Activated CD8-positive, alpha-beta T cell treated with anti-CD3 and anti-CD28 coated beads for 36 hours (primary cell): ENCODE data around the gene AGR2. TPM values are rescaled to one million over a fixed set of nuclear protein-coding genes. Genes with fewer than 3 reads are reported as not detected.

Experiments used
- ATAC-seq: fragments of 200-7000 bp; cut with Tn5 transposase; one replicate; pipeline ENCODE4 v1.10.0; 2021; ENCODE audit warnings: mild to moderate bottlenecking, moderate library complexity
- CTCF ChIA-PET: fragments of 350-600 bp; sonication (Branson Sonifier 250); formaldehyde crosslinking; loops from one replicate; lab custom pipeline; 2021; ENCODE audit warnings: antibody characterized with exemption; lab: Charles Lee
- POLR2A ChIA-PET: fragments of 350-600 bp; sonication (Branson Sonifier 250); formaldehyde crosslinking; loops from one replicate; lab custom pipeline; 2021; ENCODE audit warnings: antibody characterized with exemption; lab: Charles Lee
- DNase-seq: peaks from one replicate; pipeline ENCODE4 v3.0.0-alpha.2; 2020
- H3K27ac Mint-ChIP-seq: one replicate; pipeline ENCODE4 v1.8.0; 2021; ENCODE audit warnings: mild to moderate bottlenecking, mixed read lengths
- H3K27me3 Mint-ChIP-seq: one replicate; pipeline ENCODE4 v1.8.0; 2021; ENCODE audit warnings: mixed read lengths
- H3K36me3 Mint-ChIP-seq: one replicate; pipeline ENCODE4 v1.8.0; 2021; ENCODE audit warnings: low read depth, mixed read lengths
- H3K4me1 Mint-ChIP-seq: one replicate; pipeline ENCODE4 v1.8.0; 2021; ENCODE audit warnings: low read depth, mixed read lengths
- H3K4me3 Mint-ChIP-seq: one replicate; pipeline ENCODE4 v1.8.0; 2021; ENCODE audit warnings: mild to moderate bottlenecking, moderate library complexity, mixed read lengths
- H3K9me3 Mint-ChIP-seq: one replicate; pipeline ENCODE4 v1.8.0; 2021; ENCODE audit warnings: mixed read lengths
- intact Hi-C: fragments of 100-400 bp; cut with micrococcal nuclease; formaldehyde crosslinking; loops from one replicate; pipeline ENCODE4 v1.10.0; 2022
- total RNA-seq, 2 experiments: library from RNA; stranded (reverse); gene quantifications; one replicate each; pipeline ENCODE4 v1.2.3, GENCODE V29; 2021
- TF ChIP-seq, protein P1 (sequence below): fragments of 200-600 bp; IDR thresholded peaks from one replicate; pipeline ENCODE4 v1.8.0; 2022; ENCODE audit warnings: antibody characterized with exemption, mild to moderate bottlenecking

The AGR2 gene
- total RNA-seq, 2 experiments from 2014 or later = not detected

DNA sequence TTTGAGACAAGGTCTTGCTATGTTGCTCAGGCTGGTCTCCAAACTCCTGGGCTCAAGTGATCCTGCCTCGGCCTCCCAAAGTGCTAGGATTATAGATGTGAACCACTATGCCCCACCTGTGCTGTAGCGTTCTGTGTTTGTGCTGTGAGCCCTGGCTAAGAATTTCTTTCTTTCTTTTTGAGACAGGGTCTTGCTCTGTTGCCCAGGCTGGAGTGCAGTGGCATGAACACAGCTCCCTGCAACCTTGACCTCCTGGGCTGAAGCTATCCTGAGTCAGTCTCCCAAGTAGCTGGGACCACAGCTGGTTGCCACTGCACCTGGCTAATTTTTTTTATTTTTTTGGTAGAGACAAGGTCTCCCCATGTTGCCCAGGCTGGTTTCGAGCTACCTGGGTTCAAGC is 39.9 kb downstream of the AGR2 start:
- POLR2A ChIA-PET = no interaction called here
- H3K4me3 Mint-ChIP-seq = no peak overlapping the region
- no peaks in the 10 kb centered on the region for H3K36me3 Mint-ChIP-seq
- intact Hi-C loops = no loop called here
- no peaks in the 10 kb centered on the region for H3K9me3 Mint-ChIP-seq
- H3K4me1 Mint-ChIP-seq = no peaks in the 10 kb centered on the region
- TF ChIP-seq, protein P1, sequence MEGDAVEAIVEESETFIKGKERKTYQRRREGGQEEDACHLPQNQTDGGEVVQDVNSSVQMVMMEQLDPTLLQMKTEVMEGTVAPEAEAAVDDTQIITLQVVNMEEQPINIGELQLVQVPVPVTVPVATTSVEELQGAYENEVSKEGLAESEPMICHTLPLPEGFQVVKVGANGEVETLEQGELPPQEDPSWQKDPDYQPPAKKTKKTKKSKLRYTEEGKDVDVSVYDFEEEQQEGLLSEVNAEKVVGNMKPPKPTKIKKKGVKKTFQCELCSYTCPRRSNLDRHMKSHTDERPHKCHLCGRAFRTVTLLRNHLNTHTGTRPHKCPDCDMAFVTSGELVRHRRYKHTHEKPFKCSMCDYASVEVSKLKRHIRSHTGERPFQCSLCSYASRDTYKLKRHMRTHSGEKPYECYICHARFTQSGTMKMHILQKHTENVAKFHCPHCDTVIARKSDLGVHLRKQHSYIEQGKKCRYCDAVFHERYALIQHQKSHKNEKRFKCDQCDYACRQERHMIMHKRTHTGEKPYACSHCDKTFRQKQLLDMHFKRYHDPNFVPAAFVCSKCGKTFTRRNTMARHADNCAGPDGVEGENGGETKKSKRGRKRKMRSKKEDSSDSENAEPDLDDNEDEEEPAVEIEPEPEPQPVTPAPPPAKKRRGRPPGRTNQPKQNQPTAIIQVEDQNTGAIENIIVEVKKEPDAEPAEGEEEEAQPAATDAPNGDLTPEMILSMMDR = no peak
- ATAC-seq = no peak
- peaks cover 1% of the 10 kb centered on the region for H3K27me3 Mint-ChIP-seq
- no peak for DNase-seq
- no peak overlapping the region for H3K27ac Mint-ChIP-seq
- CTCF ChIA-PET = no interaction called here

DNA sequence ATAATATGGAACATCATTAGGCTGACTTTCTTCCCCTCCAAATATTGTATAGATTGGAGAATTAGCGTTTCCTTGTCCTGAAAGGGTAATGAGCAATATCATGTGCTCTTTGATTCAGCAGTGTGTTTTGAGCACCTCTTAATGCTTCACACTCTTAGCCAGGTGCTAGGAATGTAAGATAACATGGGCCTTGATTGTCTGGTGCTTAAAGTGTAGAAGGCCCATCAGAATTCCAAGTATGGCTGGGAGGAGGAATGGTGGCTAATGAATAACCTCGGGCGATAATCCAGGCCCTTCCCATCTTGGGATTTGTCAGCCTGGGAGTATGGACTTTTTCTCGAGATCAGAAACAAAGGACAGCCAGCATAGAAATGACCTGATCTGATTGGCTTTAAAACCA is 42.6 kb downstream of the AGR2 start:
- TF ChIP-seq, protein P1 = no peak
- Mint-ChIP-seq H3K27me3 (peaks cover 1% of the 10 kb centered on the region), H3K4me1 (no peaks in the 10 kb centered on the region), H3K9me3 (no peaks in the 10 kb centered on the region), H3K27ac (no peak overlapping the region), H3K36me3 (no peaks in the 10 kb centered on the region), H3K4me3 (no peak overlapping the region)
- POLR2A ChIA-PET = no interaction called here
- ATAC-seq (no peak), DNase-seq (no peak)
- intact Hi-C loops = no loop called here
- CTCF ChIA-PET = no interaction called here

DNA sequence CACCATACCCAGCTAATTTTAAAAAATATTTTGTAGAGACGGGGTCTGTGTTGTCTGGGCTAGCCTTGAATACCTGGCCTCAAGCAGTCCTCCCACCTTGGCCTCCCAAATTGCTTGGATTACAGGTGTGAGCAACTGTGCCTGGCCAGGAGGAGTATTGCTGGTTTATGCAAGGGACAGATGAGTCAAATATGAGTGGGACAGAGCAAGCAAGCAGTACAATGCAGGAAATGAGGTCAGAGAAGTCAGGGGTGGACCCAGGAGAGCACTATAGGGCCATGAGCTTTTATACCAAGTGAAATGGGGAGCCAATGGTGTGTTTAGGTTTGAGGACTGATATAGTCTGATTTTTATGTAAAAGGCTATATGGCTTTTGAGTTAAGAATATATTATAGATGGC is 45.0 kb downstream of the AGR2 start:
- ATAC-seq (peak; percentile 75), DNase-seq (no peak)
- intact Hi-C loops = no loop called here
- no peak overlapping the region for H3K4me3 Mint-ChIP-seq
- peaks cover 18% of the 10 kb centered on the region for H3K27me3 Mint-ChIP-seq
- CTCF ChIA-PET = no interaction called here
- H3K36me3 Mint-ChIP-seq = no peaks in the 10 kb centered on the region
- no peak overlapping the region for H3K27ac Mint-ChIP-seq
- peaks cover under 1% of the 10 kb centered on the region for H3K4me1 Mint-ChIP-seq
- TF ChIP-seq, protein P1 = no peak
- no peaks in the 10 kb centered on the region for H3K9me3 Mint-ChIP-seq
- POLR2A ChIA-PET = no interaction called here

DNA sequence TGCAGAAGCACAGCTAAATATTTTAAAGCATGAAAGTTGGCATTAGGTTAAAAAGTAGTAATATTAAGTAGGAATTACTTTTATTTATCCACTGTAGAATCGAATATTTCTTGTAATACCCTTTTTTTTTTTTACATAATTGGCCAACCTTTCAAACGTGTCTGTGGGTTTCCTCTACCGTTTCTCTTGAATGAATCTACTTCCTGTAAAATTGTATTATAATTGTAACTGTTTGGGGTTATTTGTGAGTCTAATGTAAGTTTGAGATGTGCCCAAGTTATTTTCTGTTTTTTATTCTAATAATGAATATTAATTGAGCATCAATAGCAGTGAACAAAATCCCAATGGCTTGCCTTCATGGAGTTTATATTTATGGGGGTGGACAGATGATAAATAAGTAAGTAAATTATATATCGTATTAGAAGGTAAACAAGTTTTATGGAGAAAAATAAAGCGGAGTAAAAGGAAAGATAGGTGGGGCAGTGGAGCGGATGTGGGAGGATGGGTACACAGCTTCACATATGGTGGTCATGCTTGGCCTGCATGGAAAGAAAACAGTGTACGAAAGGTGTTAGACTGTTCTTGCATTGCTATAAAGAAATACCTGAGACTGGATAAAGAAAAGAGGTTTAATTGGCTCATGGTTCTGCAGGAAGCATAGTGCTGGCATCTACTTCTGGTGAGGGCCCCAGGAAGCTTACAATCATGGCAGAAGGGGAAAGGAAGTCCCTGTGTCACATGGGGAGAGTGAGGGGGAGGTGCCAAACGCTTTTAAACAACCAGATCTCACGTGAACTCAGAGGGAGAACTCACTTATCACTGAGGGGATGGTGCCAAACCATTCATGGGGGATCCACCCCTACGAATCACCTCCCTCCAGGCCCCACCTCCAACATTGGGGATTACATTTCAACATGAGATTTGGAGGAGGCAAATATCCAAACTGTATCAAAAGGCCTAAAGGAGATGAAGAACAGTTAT is 45.9 kb downstream of the AGR2 start:
- TF ChIP-seq, protein P1 = no peak
- Mint-ChIP-seq H3K27ac (no peak overlapping the region), H3K4me1 (peaks cover 8% of the 10 kb centered on the region), H3K36me3 (no peaks in the 10 kb centered on the region), H3K27me3 (peaks cover 26% of the 10 kb centered on the region), H3K9me3 (no peaks in the 10 kb centered on the region), H3K4me3 (no peak overlapping the region)
- intact Hi-C loops = no loop called here
- CTCF ChIA-PET = interaction anchor here (0.8 kb wide), 1 partner anchor 16 kb away, joined by 3 read pairs; no protein-coding TSS in a partner anchor
- peak; percentile 12 for DNase-seq
- ATAC-seq = peak; percentile 30
- POLR2A ChIA-PET = no interaction called here

DNA sequence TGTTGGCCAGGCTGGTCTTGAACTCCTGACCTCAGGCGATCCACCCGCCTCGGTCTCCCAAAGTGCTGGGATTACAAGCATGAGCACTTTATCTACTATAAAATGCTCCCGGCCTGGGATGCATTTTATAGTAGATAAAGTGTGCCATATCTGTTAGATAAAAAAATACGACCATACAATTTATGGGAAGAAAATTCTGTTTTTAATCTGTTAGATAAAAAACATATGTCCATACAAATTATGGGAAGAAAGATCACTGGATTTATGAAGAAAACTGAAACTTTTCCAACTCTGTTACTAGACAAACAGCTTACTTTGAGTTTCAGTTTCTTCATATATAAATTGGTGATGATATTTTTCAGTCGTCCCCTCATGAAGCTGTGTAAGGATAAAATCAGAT is 46.8 kb downstream of the AGR2 start:
- TF ChIP-seq, protein P1 = no peak
- DNase-seq = no peak
- intact Hi-C loops = no loop called here
- no peak for ATAC-seq
- no peak overlapping the region for H3K4me3 Mint-ChIP-seq
- no peaks in the 10 kb centered on the region for H3K36me3 Mint-ChIP-seq
- peaks cover 28% of the 10 kb centered on the region for H3K27me3 Mint-ChIP-seq
- CTCF ChIA-PET = interaction anchor here (0.8 kb wide), 1 partner anchor 15 kb away, joined by 3 read pairs; no protein-coding TSS in a partner anchor
- POLR2A ChIA-PET = no interaction called here
- no peaks in the 10 kb centered on the region for H3K9me3 Mint-ChIP-seq
- peaks cover 11% of the 10 kb centered on the region for H3K4me1 Mint-ChIP-seq
- H3K27ac Mint-ChIP-seq = no peak overlapping the region
